Measurements from ENCODE around the gene SERPINF2. TPM values are rescaled to one million over a fixed set of nuclear protein-coding genes. Genes with fewer than 3 reads are reported as not detected.
"Not testable (repeated sequence)": the region's sequence is repeated elsewhere in the genome, so short reads cannot be mapped to it uniquely, and the experiment has no call there.

SERPINF2 gene
- total RNA-seq, 1 experiment from 2014 or later = 59.9 TPM

DNA sequence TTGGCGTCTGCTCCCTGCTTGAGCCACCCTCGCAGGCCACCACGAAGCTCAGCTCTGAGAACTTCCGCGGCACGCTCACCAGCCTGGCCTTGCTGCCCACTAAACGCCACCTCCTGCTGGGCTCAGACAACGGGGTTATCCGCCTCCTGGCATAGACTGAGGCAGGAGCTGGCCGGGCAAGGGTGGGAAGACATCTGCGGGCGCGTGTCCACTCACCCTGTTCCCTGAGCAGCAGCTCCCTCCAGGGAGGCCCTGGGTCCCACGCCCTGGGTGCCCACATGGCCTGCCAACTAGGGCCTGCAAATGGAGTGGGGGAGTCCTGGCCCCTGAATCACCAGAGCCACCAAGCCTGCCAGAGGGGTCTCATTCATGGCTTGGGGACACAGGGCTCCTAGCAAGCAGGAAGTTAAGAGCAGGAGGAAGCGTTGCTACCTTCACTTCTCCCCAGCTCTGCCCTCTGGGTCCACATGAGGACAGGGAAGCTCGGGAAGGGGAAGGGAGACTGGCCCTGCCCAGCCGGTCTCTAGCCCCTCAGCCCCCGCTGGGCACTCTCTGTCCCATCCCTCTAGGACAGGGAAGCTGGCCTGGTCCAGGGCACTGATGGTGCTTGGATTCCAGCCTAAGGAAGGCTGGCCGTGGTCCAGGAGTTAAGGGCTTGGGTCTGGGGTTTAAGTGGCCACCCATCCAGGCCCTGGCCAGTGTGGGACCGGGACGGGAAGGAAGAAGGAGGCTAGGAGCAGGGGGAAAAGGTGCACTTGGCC lies 5.0 kb upstream of the SERPINF2 start:
- peak overlapping the region; percentile 75 for H3K27ac Mint-ChIP-seq (ENCODE audit: unreplicated experiment)
- ChIA-PET POLR2A (interaction anchor here (1.9 kb wide), 1 partner anchor 32 kb away, joined by 19 read pairs; no protein-coding TSS in a partner anchor), CTCF (interaction anchor here (0.8 to 2.2 kb wide), 2 partner anchors 17 to 21 kb away, joined by 3 to 17 read pairs; no protein-coding TSS in a partner anchor)
- H3K36me3 Mint-ChIP-seq (ENCODE audit: insufficient read depth, unreplicated experiment) = peaks cover 17% of the 10 kb centered on the region
- TSS peak; percentile 38 for BruUV-seq (replicated peaks)
- H3K9me3 ChIP-seq = no peaks in the 10 kb centered on the region
- peaks cover 29% of the 10 kb centered on the region for H3K4me1 Mint-ChIP-seq (ENCODE audit: low read depth, unreplicated experiment)
- no peaks in the 10 kb centered on the region for H3K27me3 Mint-ChIP-seq (ENCODE audit: insufficient read depth, unreplicated experiment)
- intact Hi-C loops (cut with micrococcal nuclease; ENCODE audit: unreplicated experiment) = no loop called here
- no peak overlapping the region for H3K4me3 ChIP-seq (ENCODE audit: low read depth, low read length)
- H3K4me3 Mint-ChIP-seq (ENCODE audit: unreplicated experiment) = no peak overlapping the region
- peaks cover 2% of the 10 kb centered on the region; the same call in 1 of the 2 replicates for H3K36me3 ChIP-seq (ENCODE audit: control insufficient read depth, insufficient read depth, low read length)
- H3K9me3 Mint-ChIP-seq (ENCODE audit: unreplicated experiment) = no peaks in the 10 kb centered on the region
- H3K27me3 ChIP-seq (replicated peaks; ENCODE audit: control insufficient read depth, insufficient read depth, low read length) = no peaks in the 10 kb centered on the region
- TF ChIP-seq, protein P1, sequence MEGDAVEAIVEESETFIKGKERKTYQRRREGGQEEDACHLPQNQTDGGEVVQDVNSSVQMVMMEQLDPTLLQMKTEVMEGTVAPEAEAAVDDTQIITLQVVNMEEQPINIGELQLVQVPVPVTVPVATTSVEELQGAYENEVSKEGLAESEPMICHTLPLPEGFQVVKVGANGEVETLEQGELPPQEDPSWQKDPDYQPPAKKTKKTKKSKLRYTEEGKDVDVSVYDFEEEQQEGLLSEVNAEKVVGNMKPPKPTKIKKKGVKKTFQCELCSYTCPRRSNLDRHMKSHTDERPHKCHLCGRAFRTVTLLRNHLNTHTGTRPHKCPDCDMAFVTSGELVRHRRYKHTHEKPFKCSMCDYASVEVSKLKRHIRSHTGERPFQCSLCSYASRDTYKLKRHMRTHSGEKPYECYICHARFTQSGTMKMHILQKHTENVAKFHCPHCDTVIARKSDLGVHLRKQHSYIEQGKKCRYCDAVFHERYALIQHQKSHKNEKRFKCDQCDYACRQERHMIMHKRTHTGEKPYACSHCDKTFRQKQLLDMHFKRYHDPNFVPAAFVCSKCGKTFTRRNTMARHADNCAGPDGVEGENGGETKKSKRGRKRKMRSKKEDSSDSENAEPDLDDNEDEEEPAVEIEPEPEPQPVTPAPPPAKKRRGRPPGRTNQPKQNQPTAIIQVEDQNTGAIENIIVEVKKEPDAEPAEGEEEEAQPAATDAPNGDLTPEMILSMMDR (IDR thresholded peaks at IDR 0.05; ENCODE audit: insufficient read depth in 1 of 2, low read depth in 1 of 2, low read length in 1 of 2, severe bottlenecking in 1 of 2, unreplicated experiment in 1 of 2) = no peak
- no peak for DNase-seq
- peaks cover 31% of the 10 kb centered on the region for H3K4me1 ChIP-seq

DNA sequence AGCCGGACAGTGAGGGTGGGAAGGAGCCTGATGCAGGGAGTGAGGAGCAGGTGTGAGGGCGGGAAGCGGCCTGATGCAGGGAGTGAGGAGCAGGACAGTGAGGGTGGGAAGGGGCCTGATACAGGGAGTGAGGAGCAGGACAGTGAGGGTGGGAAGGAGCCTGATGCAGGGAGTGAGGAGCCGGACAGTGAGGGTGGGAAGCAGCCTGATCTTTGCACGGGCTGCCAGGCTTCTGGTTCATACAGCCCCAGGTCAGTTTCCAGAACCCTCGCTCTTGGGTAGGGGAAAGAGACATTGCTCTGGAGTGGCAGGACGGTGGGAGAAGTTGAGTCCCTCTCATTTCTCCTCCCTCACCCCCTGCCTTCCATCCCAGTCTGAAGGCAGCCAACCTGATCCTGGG lies 772 bp upstream of the SERPINF2 start:
- H3K27me3 Mint-ChIP-seq (ENCODE audit: insufficient read depth, unreplicated experiment); H3K9me3 ChIP-seq; H3K36me3 Mint-ChIP-seq (ENCODE audit: insufficient read depth, unreplicated experiment); H3K9me3 Mint-ChIP-seq (ENCODE audit: unreplicated experiment); CTCF ChIA-PET; H3K27me3 ChIP-seq (replicated peaks; ENCODE audit: control insufficient read depth, insufficient read depth, low read length); BruUV-seq (replicated peaks); intact Hi-C loops (cut with micrococcal nuclease; ENCODE audit: unreplicated experiment); DNase-seq; H3K36me3 ChIP-seq (ENCODE audit: control insufficient read depth, insufficient read depth, low read length); H3K4me3 ChIP-seq (ENCODE audit: low read depth, low read length): not testable (repeated sequence)
- POLR2A ChIA-PET = interaction anchor here (0.9 to 1.5 kb wide), 2 partner anchors 13 to 25 kb away, joined by 3 to 13 read pairs; no protein-coding TSS in a partner anchor
- peaks cover 26% of the 10 kb centered on the region for H3K4me1 ChIP-seq
- Mint-ChIP-seq H3K4me3 (ENCODE audit: unreplicated experiment) (peak overlapping the region; percentile 46), H3K4me1 (ENCODE audit: low read depth, unreplicated experiment) (peaks cover 19% of the 10 kb centered on the region), H3K27ac (ENCODE audit: unreplicated experiment) (peak overlapping the region; percentile 60)

DNA sequence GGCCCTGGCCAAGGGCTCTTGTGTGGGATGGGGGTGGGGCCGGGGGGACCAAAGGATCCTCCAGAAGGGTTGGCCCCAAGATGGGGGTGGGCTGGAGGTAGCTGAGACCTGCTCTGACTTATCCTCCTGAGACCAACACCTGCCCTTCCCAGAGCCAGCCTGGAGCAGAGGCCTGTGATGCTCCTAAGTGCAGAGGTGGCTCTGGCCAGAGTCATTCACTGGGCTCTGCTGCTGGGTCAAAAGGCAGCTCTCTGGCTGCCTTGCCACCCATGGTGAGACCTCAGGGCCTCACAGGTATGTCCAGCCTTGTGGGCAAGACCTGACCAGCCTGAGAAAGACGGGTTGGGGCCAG lies 393 bp downstream of the SERPINF2 start:
- H3K9me3 ChIP-seq = no peaks in the 10 kb centered on the region
- ChIA-PET POLR2A (interaction anchor here (1.5 kb wide), 1 partner anchor 26 kb away, joined by 13 read pairs; no protein-coding TSS in a partner anchor), CTCF (interaction anchor here (1.0 kb wide), 1 partner anchor 41 kb away, joined by 3 read pairs; no protein-coding TSS in a partner anchor)
- peak overlapping the region; percentile 34 for H3K4me3 ChIP-seq (ENCODE audit: low read depth, low read length)
- DNase-seq = no peak
- BruUV-seq (replicated peaks) = no TSS peak
- Mint-ChIP-seq H3K9me3 (ENCODE audit: unreplicated experiment) (no peaks in the 10 kb centered on the region), H3K36me3 (ENCODE audit: insufficient read depth, unreplicated experiment) (no peaks in the 10 kb centered on the region), H3K4me1 (ENCODE audit: low read depth, unreplicated experiment) (peaks cover 16% of the 10 kb centered on the region), H3K4me3 (ENCODE audit: unreplicated experiment) (peak overlapping the region; percentile 63), H3K27me3 (ENCODE audit: insufficient read depth, unreplicated experiment) (no peaks in the 10 kb centered on the region), H3K27ac (ENCODE audit: unreplicated experiment) (peak overlapping the region; percentile 60)
- no peaks in the 10 kb centered on the region for H3K27me3 ChIP-seq (replicated peaks; ENCODE audit: control insufficient read depth, insufficient read depth, low read length)
- intact Hi-C loops (cut with micrococcal nuclease; ENCODE audit: unreplicated experiment) = no loop called here
- H3K4me1 ChIP-seq = peaks cover 19% of the 10 kb centered on the region
- TF ChIP-seq, protein P1 (IDR thresholded peaks at IDR 0.05; ENCODE audit: insufficient read depth in 1 of 2, low read depth in 1 of 2, low read length in 1 of 2, severe bottlenecking in 1 of 2, unreplicated experiment in 1 of 2) = no peak
- peaks cover 6% of the 10 kb centered on the region for H3K36me3 ChIP-seq (ENCODE audit: control insufficient read depth, insufficient read depth, low read length)
